GM23248 (cell line): ENCODE measurements around the gene CD8B2.

Experiments used
- EZH2 ChIP-seq: fragments of 200-600 bp; sonication (generic); IDR thresholded peaks from 2 replicates; pipeline ENCODE4 v1.6.1; 2018; ENCODE audit warnings: antibody characterized with exemption, mild to moderate bottlenecking; ENCODE audit not compliant: insufficient read depth, poor library complexity, severe bottlenecking
- EZH2phosphoT487 ChIP-seq: fragments of 200-600 bp; sonication (generic); IDR thresholded peaks from 2 replicates; pipeline ENCODE4 v1.6.1; 2018; ENCODE audit warnings: antibody characterized with exemption, moderate library complexity, mild to moderate bottlenecking, low read depth; ENCODE audit not compliant: insufficient read depth

GRCh38 chr2:106530866-106531265 lies 43.7 kb downstream of the CD8B2 start:
- TF ChIP-seq EZH2 (no peak), EZH2phosphoT487 (no peak)
